ENCODE results near the gene HDGFL3. TPM values are rescaled to one million over a fixed set of nuclear protein-coding genes. Genes with fewer than 3 reads are reported as not detected.
"Not testable (repeated sequence)": the region's sequence is repeated elsewhere in the genome, so short reads cannot be mapped to it uniquely, and the experiment has no call there.

HDGFL3 gene
- total and polyA plus RNA-seq, 4 donors, result 7.3 to 41.0 (median 19.7) TPM

GRCh38 chr15:83178390-83178789, 29.2 kb downstream of the HDGFL3 start:
- H3K27ac ChIP-seq (ENCODE audit: low read depth in 1 of 2, low read length in 1 of 2), result no peak overlapping the region
- H3K36me3 ChIP-seq (ENCODE audit: control insufficient read depth in 4 of 4, insufficient read depth in 4 of 4, low read length in 4 of 4), result no peaks in the 10 kb centered on the region
- no peaks in the 10 kb centered on the region for H3K9me3 ChIP-seq (ENCODE audit: control insufficient read depth in 4 of 4, insufficient read depth in 3 of 4, low read length in 3 of 4)
- DNase-seq (no peak), ATAC-seq (ENCODE audit: insufficient read depth, low FRiP score) (no peak)
- TF ChIP-seq, protein P1, sequence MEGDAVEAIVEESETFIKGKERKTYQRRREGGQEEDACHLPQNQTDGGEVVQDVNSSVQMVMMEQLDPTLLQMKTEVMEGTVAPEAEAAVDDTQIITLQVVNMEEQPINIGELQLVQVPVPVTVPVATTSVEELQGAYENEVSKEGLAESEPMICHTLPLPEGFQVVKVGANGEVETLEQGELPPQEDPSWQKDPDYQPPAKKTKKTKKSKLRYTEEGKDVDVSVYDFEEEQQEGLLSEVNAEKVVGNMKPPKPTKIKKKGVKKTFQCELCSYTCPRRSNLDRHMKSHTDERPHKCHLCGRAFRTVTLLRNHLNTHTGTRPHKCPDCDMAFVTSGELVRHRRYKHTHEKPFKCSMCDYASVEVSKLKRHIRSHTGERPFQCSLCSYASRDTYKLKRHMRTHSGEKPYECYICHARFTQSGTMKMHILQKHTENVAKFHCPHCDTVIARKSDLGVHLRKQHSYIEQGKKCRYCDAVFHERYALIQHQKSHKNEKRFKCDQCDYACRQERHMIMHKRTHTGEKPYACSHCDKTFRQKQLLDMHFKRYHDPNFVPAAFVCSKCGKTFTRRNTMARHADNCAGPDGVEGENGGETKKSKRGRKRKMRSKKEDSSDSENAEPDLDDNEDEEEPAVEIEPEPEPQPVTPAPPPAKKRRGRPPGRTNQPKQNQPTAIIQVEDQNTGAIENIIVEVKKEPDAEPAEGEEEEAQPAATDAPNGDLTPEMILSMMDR (IDR thresholded peaks at IDR 0.05; ENCODE audit: control extremely low read depth, extremely low read depth), result no peak
- H3K9ac ChIP-seq (ENCODE audit: insufficient read depth in 1 of 2, low read length in 2 of 2), result no peak overlapping the region
- no peaks in the 10 kb centered on the region for H3K27me3 ChIP-seq (ENCODE audit: control insufficient read depth in 3 of 3, insufficient read depth in 3 of 3, low read length in 2 of 3)
- no peak overlapping the region for H3K4me3 ChIP-seq
- 66 to 75% methylated on average over 2 of the region's 2 CpGs for WGBS, 2 donors
- peaks cover 0 to 4% (median 0%) of the 10 kb centered on the region in 5 donors for H3K4me1 ChIP-seq (ENCODE audit: control insufficient read depth in 5 of 5, insufficient read depth in 5 of 5, low read length in 5 of 5)

- Histone ChIP-seq H3K9me3 (ENCODE audit: control insufficient read depth in 4 of 4, insufficient read depth in 3 of 4, low read length in 3 of 4) (no peaks in the 10 kb centered on the region), H3K4me3 (no peak overlapping the region), H3K27me3 (ENCODE audit: control insufficient read depth in 3 of 3, insufficient read depth in 3 of 3, low read length in 2 of 3) (no peaks in the 10 kb centered on the region), H3K27ac (ENCODE audit: low read depth in 1 of 2, low read length in 1 of 2) (no peak overlapping the region), H3K9ac (ENCODE audit: insufficient read depth in 1 of 2, low read length in 2 of 2) (no peak overlapping the region), H3K4me1 (ENCODE audit: control insufficient read depth in 5 of 5, insufficient read depth in 5 of 5, low read length in 5 of 5) (peaks cover 0 to 2% (median 0%) of the 10 kb centered on the region in 5 donors), H3K36me3 (ENCODE audit: control insufficient read depth in 4 of 4, insufficient read depth in 4 of 4, low read length in 4 of 4) (no peaks in the 10 kb centered on the region)
- 93 to 95% methylated on average over 1 of the region's 1 CpG for WGBS, 2 donors
- DNase-seq, result no peak
- no peak for ATAC-seq (ENCODE audit: insufficient read depth, low FRiP score)
- TF ChIP-seq, protein P1 (IDR thresholded peaks at IDR 0.05; ENCODE audit: control extremely low read depth, extremely low read depth), result no peak
Measured at GRCh38 chr15:83174891-83175290, 32.7 kb downstream of the HDGFL3 start.

DNA sequence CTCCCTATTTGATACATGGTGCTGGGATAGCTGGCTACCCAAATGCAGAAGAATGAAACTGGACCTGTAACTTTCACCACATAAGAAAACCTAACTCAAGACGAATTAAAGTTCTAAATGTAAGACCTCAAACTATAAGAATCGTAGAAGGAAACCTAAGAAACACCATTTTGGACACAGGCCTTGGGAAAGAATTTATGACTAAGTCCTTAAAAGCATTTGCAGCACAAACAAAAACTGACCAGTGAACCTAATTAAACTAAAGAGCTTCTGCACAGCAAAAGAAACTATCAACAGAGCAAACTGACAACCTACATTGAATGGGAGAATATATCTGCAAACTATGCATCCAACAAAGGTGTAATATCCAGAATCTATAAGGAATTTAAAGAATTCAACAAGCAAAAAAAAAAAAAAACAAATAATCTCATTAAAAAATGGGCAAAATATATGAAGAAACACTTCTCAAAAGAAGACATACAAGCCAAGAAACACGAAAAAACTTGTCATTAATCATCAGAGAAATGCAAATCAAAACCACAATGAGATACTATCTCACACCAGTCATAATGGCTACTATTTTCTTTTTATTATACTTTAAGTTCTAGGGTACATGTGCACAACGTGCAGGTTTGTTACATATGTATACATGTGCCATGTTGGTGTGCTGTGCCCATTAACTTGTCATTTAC, 37.0 kb downstream of the HDGFL3 start:
- DNase-seq (no peak), ATAC-seq (ENCODE audit: insufficient read depth, low FRiP score) (no peak)
- WGBS, 2 donors, result 75 to 86% methylated on average over 4 of the region's 4 CpGs
- TF ChIP-seq, protein P1 (IDR thresholded peaks at IDR 0.05; ENCODE audit: control extremely low read depth, extremely low read depth), result no peak
- Histone ChIP-seq H3K9ac (ENCODE audit: insufficient read depth in 1 of 2, low read length in 2 of 2) (no peak overlapping the region), H3K9me3 (ENCODE audit: control insufficient read depth in 4 of 4, insufficient read depth in 3 of 4, low read length in 3 of 4) (peaks cover 0 to 15% (median 3%) of the 10 kb centered on the region in 4 donors), H3K36me3 (ENCODE audit: control insufficient read depth in 4 of 4, insufficient read depth in 4 of 4, low read length in 4 of 4) (no peaks in the 10 kb centered on the region), H3K27me3 (ENCODE audit: control insufficient read depth in 3 of 3, insufficient read depth in 3 of 3, low read length in 2 of 3) (no peaks in the 10 kb centered on the region), H3K27ac (ENCODE audit: low read depth in 1 of 2, low read length in 1 of 2) (no peak overlapping the region), H3K4me3 (no peak overlapping the region), H3K4me1 (ENCODE audit: control insufficient read depth in 5 of 5, insufficient read depth in 5 of 5, low read length in 5 of 5) (no peaks in the 10 kb centered on the region)

DNA sequence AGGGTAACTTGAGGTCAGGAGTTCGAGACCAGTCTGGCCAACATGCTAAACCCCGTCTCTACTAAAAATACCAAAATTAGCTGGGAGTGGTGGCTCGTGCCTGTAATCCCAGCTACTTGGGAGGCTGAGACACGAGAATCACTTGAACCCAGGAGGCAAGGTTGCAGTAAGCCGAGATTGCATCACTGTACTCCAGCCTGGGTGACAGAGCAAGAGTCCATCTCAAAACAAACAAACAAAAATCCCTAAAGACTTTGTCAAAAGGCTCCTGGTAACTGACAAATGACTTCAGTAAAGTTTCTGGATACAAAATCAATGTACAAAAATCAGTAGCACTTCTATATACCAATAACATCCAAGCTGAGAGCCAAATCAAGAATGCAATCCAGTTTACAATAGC, 38.0 kb downstream of the HDGFL3 start:
- not testable (repeated sequence) for H3K4me3 ChIP-seq; H3K9ac ChIP-seq (ENCODE audit: insufficient read depth in 1 of 2, low read length in 2 of 2); H3K27me3 ChIP-seq (ENCODE audit: control insufficient read depth in 3 of 3, insufficient read depth in 3 of 3, low read length in 2 of 3); H3K36me3 ChIP-seq (ENCODE audit: control insufficient read depth in 4 of 4, insufficient read depth in 4 of 4, low read length in 4 of 4); DNase-seq; H3K27ac ChIP-seq (ENCODE audit: low read depth in 1 of 2, low read length in 1 of 2); H3K4me1 ChIP-seq (ENCODE audit: control insufficient read depth in 5 of 5, insufficient read depth in 5 of 5, low read length in 5 of 5); ATAC-seq (ENCODE audit: insufficient read depth, low FRiP score)
- 97 to 99% methylated on average over 5 of the region's 5 CpGs for WGBS, 2 donors
- H3K9me3 ChIP-seq (ENCODE audit: control insufficient read depth in 4 of 4, insufficient read depth in 3 of 4, low read length in 3 of 4), result peaks cover 0 to 22% (median 5%) of the 10 kb centered on the region in 4 donors

Measured in lung (tissue), 12 donors.